HEK293 (cell line): Measurements from ENCODE around the gene RHOT1.
A peak's percentile ranks its signal among the peaks of the same experiment; 100 is the strongest.

Experiments
- CTCF ChIA-PET: fragments of 350-600 bp; formaldehyde crosslinking; extraction: SDS; loops from one replicate; lab custom pipeline; 2021; ENCODE audit warnings: antibody characterized with exemption; lab: Yijun Ruan, JAX
- POLR2A ChIA-PET: fragments of 300-600 bp; formaldehyde crosslinking; extraction: SDS; loops from one replicate; lab custom pipeline; 2020; ENCODE audit warnings: antibody characterized with exemption, inconsistent platforms; lab: Yijun Ruan, JAX
- H3K27ac ChIP-seq: fragments of 200-500 bp; sonication (Bioruptor generic); 2 replicates; pipeline ENCODE4 v1.5.1; 2014; ENCODE audit warnings: low read depth, low read length, control low read depth, inconsistent platforms; ENCODE audit errors: extremely low read depth
- H3K36me3 ChIP-seq, 2 experiments: fragments of 200-500 bp in 1 of 2; sonication (Bioruptor generic) in 1 of 2; 1 replicate in 1 of 2; 2 replicates in 1 of 2; pipeline ENCODE4 v1.5.1; 2014 to 2017; ENCODE audit warnings: inconsistent platforms in 2 of 2, low read length in 2 of 2; ENCODE audit not compliant: control insufficient read depth in 2 of 2, insufficient read depth in 1 of 2
- H3K4me1 ChIP-seq: fragments of 200-500 bp; sonication (Bioruptor generic); 2 replicates; pipeline ENCODE4 v1.5.1; 2014; ENCODE audit warnings: mild to moderate bottlenecking, low read length, inconsistent platforms; ENCODE audit not compliant: control insufficient read depth, insufficient read depth
- H3K4me3 ChIP-seq: 2 replicates; pipeline ENCODE4 v1.5.1; 2011; ENCODE audit warnings: low read depth, mild to moderate bottlenecking, control low read depth, low read length, moderate library complexity
- H3K9me3 ChIP-seq: fragments of 200-500 bp; sonication (Bioruptor generic); 2 replicates; pipeline ENCODE4 v1.5.1; 2014; ENCODE audit warnings: low read depth, low read length, inconsistent platforms; ENCODE audit not compliant: control insufficient read depth, insufficient read depth
- GLIS2 ChIP-seq: fragments of 450-650 bp; formaldehyde crosslinking; IDR thresholded peaks from 2 replicates; pipeline ENCODE4 v1.5.1; 2016; ENCODE audit warnings: missing biosample characterization, missing genetic modification characterization
- HOXC10 ChIP-seq: sonication (generic); formaldehyde crosslinking; IDR thresholded peaks from 2 replicates; pipeline ENCODE4 v1.8.1; 2023; ENCODE audit warnings: mild to moderate bottlenecking, missing genetic modification reagents
- MYNN ChIP-seq: fragments of 450-650 bp; formaldehyde crosslinking; IDR thresholded peaks from 2 replicates; pipeline ENCODE4 v1.5.1; 2016; ENCODE audit warnings: missing biosample characterization, missing genetic modification characterization, borderline replicate concordance
- ZBTB44 ChIP-seq: fragments of 450-650 bp; IDR thresholded peaks from 2 replicates; pipeline ENCODE4 v1.5.1; 2018; ENCODE audit warnings: missing biosample characterization, mild to moderate bottlenecking, missing genetic modification characterization
- ZBTB7A ChIP-seq: fragments of 450-650 bp; formaldehyde crosslinking; IDR thresholded peaks from 2 replicates; pipeline ENCODE4 v1.5.1; 2016; ENCODE audit warnings: low read depth, missing biosample characterization, missing genetic modification characterization
- ZFHX2 ChIP-seq: fragments of 450-650 bp; formaldehyde crosslinking; conservative IDR thresholded peaks from 2 replicates; pipeline ENCODE4 v1.5.1; 2016; ENCODE audit warnings: missing biosample characterization, missing genetic modification characterization
- ZNF148 ChIP-seq: fragments of 450-650 bp; formaldehyde crosslinking; IDR thresholded peaks from 2 replicates; pipeline ENCODE4 v1.5.0; 2017; ENCODE audit warnings: missing biosample characterization, missing genetic modification characterization, borderline replicate concordance
- TF ChIP-seq, protein P1 (sequence below): fragments of 450-650 bp; formaldehyde crosslinking; IDR thresholded peaks from 2 replicates; pipeline ENCODE4 v1.5.1; 2016; ENCODE audit warnings: missing biosample characterization, missing genetic modification characterization

Gene RHOT1

DNA sequence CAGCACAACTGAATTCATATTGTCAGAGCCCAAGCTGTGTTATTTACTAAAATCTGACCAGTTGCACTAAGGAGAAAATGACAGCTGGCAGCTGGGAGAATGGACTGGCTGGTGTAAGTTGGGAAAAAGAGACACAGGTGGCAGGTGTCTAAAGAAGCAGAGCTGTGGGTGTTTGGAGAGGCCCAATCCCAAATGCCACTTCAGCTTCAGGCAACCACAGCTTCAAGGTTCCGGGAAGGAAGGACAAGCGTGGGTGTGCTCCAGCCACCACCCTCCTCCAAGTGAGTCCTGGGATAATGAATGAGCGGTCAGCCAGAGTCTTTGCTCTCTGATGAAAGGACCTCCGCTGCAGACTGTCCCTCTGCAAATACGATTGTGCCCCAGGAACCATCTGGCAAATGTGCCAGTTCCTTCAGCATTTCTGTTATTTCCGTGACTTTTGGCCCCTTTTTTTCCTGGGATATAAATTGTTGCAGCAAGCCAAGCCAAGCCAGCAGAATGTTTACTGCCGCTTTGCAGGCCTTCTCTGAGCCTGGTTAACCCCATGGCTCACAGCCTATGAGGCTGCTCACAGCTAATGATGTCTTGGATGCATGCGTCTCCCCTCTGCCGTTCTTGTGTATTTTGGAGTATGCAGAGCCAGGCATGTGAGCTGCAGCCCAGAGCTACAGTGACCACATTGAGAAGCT, 113.9 kb downstream of the RHOT1 start:
- TF ChIP-seq ZFHX2 (tag by site-specific recombination) (0 out of 2 replicates have a peak, but pooled peaks have one; percentile 9), ZNF148 (tag by site-specific recombination) (no peak)
- no peaks in the 10 kb centered on the region for H3K9me3 ChIP-seq
- peaks cover 5% of the 10 kb centered on the region for H3K4me1 ChIP-seq
- H3K4me3 ChIP-seq, result no peak overlapping the region
- ChIA-PET POLR2A (no interaction called here), CTCF (interaction anchor here (0.9 to 1.4 kb wide), 5 partner anchors 16 to 206 kb away, joined by 3 to 5 read pairs (median 3); no protein-coding TSS in a partner anchor)
- no peaks in the 10 kb centered on the region for H3K36me3 ChIP-seq
- H3K27ac ChIP-seq, result no peak overlapping the region

DNA sequence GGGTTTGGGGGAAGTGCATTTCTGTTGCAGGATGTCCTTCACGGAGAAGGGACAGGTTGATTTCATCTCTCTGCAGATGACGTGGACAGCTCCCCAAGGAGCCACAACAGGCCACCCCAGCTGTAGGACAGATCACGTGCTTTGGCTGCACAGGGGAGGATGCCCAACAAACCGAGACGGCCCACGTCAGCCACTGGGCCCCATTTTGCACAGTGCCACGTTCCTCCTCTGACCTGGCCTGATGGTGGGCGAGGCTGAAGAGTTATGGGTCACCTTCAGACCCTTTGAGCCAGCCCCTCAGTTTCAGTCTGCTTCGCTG, 114.4 kb downstream of the RHOT1 start:
- no peak overlapping the region for H3K27ac ChIP-seq
- H3K4me1 ChIP-seq, result peaks cover 10% of the 10 kb centered on the region
- no peaks in the 10 kb centered on the region for H3K9me3 ChIP-seq
- POLR2A ChIA-PET, result no interaction called here
- CTCF ChIA-PET, result interaction anchor here (1.2 to 1.4 kb wide), 2 partner anchors 16 to 58 kb away, joined by 3 read pairs; no protein-coding TSS in a partner anchor
- no peak overlapping the region for H3K4me3 ChIP-seq
- no peaks in the 10 kb centered on the region for H3K36me3 ChIP-seq
- TF ChIP-seq GLIS2 (tag by site-specific recombination) (no peak), HOXC10 (CRISPR knock-in tag) (no peak), MYNN (no peak)
- TF ChIP-seq, protein P1, sequence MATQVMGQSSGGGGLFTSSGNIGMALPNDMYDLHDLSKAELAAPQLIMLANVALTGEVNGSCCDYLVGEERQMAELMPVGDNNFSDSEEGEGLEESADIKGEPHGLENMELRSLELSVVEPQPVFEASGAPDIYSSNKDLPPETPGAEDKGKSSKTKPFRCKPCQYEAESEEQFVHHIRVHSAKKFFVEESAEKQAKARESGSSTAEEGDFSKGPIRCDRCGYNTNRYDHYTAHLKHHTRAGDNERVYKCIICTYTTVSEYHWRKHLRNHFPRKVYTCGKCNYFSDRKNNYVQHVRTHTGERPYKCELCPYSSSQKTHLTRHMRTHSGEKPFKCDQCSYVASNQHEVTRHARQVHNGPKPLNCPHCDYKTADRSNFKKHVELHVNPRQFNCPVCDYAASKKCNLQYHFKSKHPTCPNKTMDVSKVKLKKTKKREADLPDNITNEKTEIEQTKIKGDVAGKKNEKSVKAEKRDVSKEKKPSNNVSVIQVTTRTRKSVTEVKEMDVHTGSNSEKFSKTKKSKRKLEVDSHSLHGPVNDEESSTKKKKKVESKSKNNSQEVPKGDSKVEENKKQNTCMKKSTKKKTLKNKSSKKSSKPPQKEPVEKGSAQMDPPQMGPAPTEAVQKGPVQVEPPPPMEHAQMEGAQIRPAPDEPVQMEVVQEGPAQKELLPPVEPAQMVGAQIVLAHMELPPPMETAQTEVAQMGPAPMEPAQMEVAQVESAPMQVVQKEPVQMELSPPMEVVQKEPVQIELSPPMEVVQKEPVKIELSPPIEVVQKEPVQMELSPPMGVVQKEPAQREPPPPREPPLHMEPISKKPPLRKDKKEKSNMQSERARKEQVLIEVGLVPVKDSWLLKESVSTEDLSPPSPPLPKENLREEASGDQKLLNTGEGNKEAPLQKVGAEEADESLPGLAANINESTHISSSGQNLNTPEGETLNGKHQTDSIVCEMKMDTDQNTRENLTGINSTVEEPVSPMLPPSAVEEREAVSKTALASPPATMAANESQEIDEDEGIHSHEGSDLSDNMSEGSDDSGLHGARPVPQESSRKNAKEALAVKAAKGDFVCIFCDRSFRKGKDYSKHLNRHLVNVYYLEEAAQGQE (tag by site-specific recombination), result peak; percentile 58; the same call in 1 of the 2 replicates
- TF ChIP-seq, all 188 proteins: peak for 1

DNA sequence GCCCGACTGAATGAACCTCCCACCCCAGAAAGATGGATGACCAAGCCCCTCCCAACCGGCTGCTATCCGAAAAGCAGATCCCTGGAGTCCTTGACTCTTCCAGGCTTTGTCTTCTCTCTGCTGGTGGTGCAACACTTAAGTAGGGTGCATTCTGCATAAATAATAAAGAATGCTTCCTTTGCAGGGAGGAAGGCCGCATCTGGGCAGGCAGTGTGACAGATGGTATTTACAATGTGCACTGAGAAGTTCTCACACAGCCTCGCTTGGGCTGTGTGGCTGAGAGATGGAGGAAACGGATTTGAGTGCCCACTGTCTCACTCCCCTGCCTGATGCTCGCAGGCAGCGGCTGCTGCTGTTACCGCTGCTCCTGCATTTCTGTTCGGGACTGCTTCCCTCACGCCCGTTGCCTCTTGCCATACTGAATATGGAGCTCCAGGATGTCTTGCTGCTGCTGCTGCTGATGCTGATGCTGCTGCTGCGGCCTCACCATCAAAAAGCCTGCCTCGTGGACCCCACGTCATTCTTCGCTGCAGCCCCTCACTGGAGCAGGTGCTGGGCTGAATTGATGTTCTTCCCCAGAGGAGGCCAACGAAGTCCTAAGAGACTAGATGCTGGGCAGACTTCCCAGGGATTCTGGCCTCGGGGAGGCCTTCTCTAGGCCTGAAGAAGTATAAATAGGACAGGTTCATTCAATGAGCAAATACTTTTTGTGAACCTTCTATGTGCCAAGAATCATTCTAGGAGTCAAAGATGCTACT, 116.3 kb downstream of the RHOT1 start:
- TF ChIP-seq ZBTB7A (tag by site-specific recombination), result no peak
- 0 out of 2 replicates have a peak, but pooled peaks have one; percentile 39 for TF ChIP-seq ZBTB44 (tag by site-specific recombination)
- no peak for TF ChIP-seq ZNF148 (tag by site-specific recombination)
- TF ChIP-seq, all 188 proteins: peak for 1
- POLR2A ChIA-PET, result no interaction called here

More for the DNA sequence above, 116.3 kb downstream of the RHOT1 start:
- no peaks in the 10 kb centered on the region for H3K9me3 ChIP-seq
- H3K4me3 ChIP-seq, result no peak overlapping the region
- peaks cover 13% of the 10 kb centered on the region for H3K4me1 ChIP-seq
- no peaks in the 10 kb centered on the region for H3K36me3 ChIP-seq
- H3K27ac ChIP-seq, result no peak overlapping the region
- CTCF ChIA-PET, result interaction anchor here (0.6 to 1.6 kb wide), 4 partner anchors 28 to 62 kb away, joined by 3 to 6 read pairs (median 3); no protein-coding TSS in a partner anchor
